Measurements from ENCODE around the gene SRGAP2C. TPM values are rescaled to one million over a fixed set of nuclear protein-coding genes. Genes with fewer than 3 reads are reported as not detected.
"Not testable (repeated sequence)": the region's sequence is repeated elsewhere in the genome, so short reads cannot be mapped to it uniquely, and the experiment has no call there.

The SRGAP2C gene
- total RNA-seq, 6 experiments from 2014 or later, result 3.7 to 7.3 (median 5.4) TPM

DNA sequence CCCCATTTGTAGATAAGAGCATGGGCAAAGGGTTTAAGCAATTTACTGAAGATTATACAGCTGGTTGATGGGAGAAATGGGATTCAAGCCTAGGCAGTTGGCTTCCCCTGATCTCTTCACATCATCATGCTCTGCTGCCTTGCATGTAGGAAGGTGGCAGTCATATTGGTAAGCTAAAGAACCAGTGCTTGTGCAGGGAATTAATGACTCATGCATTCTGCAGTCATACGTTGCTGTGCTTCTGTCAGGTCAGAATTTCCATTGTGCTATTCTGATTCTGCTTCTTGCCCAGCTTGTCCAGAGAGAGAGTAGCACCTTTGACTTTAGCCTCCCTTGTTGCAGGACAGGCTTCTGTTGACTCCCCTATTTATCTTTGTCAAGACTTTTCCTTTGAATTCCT lies 153.2 kb downstream of the SRGAP2C start:
- H3K27ac ChIP-seq; H3K36me3 ChIP-seq; DNase-seq; H3K27me3 ChIP-seq; H3K4me3 ChIP-seq; intact Hi-C loops (cut with DNase I); H3K4me1 ChIP-seq; H3K9me3 ChIP-seq: not testable (repeated sequence)
- no CpG with 5 or more reads among the region's 1 CpG for WGBS (ENCODE audit: insufficient coverage, low coverage, low lambda C conversion rate, missing lambda C conversion rate)
- ATAC-seq, result peak in 1 of 4 donors; percentile 22

DNA sequence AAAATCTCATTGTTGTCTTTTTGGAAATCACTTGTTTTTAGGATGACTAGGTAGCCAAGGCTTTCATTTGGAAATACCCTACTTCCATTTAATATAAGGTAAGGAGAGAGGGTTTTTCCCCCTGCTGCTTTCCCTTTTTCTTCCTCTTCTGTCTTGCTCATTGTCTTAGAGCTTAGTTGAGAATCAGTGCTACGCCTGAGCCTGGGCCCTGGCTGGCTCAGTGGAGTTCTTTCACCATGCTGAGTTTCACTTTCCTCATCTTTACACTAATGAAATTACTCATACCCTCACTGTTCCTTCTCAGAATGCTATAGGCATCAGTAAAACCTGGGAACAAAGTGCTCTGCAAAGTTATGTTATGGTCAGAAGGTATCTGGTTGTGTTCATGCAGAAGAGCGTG lies 154.8 kb downstream of the SRGAP2C start:
- intact Hi-C loops (cut with DNase I); H3K4me3 ChIP-seq; H3K4me1 ChIP-seq; H3K9me3 ChIP-seq; H3K36me3 ChIP-seq; H3K27ac ChIP-seq; DNase-seq; H3K27me3 ChIP-seq: not testable (repeated sequence)
- ATAC-seq, result peak in 2 of 4 donors; percentile 33 to 43
- WGBS (ENCODE audit: insufficient coverage, low coverage, low lambda C conversion rate, missing lambda C conversion rate), result no CpG with 5 or more reads among the region's 2 CpGs

DNA sequence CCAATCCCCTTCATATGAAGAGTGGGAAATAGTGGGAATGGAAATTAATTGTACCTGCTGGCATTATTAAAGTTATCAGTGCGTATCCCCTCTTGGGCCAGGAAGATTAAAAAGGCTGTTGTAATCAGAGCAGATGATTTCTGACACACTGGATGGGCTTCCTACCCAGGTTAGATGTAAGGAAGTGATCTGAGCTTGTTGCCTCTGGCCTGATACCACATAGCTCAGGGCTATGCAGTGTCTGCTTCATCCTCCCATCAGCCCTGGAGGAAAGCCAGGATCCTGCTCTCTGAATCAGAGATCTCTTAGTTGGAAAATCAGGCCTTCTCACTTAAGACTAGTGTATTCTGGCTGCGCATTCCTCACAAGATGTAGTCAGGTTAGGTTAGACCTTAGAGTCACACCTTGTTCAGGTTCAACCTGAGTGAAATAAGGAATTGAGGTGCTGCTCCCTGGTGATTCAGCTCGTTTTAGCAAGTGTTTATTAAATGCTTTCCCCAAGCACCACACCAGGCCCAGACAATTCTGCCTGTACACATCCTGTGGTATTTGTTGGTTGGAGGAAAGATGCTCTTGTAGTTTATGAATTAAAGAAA lies 158.6 kb downstream of the SRGAP2C start:
- no CpG with 5 or more reads among the region's 3 CpGs for WGBS (ENCODE audit: insufficient coverage, low coverage, low lambda C conversion rate, missing lambda C conversion rate)
- intact Hi-C loops (cut with DNase I); H3K4me1 ChIP-seq; H3K27ac ChIP-seq; DNase-seq; H3K36me3 ChIP-seq; ATAC-seq; H3K9me3 ChIP-seq; H3K27me3 ChIP-seq; H3K4me3 ChIP-seq: not testable (repeated sequence)

DNA sequence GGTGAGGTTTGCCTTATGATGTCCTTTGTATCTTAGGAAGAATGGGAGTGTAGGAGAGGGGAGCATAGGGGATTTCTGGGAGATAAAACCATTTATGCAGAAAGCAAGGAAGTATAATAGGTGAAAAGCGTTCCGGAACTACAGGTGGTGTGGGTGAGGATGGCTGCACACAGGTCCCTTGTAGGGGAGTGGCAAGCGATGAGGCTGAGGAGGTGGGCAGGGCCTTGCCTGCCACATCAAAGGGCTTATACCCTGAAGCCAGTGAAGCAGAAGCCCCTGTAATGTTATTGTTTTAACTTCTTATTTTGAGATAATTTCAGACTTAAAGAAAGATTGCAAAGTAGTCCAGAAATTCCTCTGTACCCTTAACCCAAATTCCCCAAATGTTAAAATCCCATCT lies 159.6 kb downstream of the SRGAP2C start:
- H3K4me1 ChIP-seq; H3K4me3 ChIP-seq; intact Hi-C loops (cut with DNase I); H3K36me3 ChIP-seq; H3K27me3 ChIP-seq; DNase-seq; ATAC-seq; H3K27ac ChIP-seq; H3K9me3 ChIP-seq: not testable (repeated sequence)
- no CpG with 5 or more reads among the region's 3 CpGs for whole genome bisulfite sequencing (ENCODE audit: insufficient coverage, low coverage, low lambda C conversion rate, missing lambda C conversion rate)

DNA sequence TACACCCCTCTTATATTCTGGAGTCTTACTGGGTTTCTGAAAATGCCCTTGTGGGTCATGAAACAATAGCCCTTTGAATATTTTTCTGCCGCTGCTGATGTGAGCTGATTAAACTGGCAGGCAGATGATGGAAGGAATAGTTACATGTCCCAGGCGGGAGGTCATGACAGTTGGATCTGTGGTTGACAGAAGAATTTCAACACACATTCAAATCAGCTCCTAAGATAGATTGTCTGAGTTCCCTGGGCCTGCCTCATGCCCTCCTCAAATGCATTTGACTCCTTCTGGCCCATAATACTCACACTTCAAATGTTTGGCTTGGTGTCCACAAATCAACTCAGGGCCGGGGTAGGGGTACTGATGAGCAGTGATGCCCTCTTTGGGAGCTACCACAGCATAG lies 161.9 kb downstream of the SRGAP2C start:
- DNase-seq; H3K4me1 ChIP-seq; H3K9me3 ChIP-seq; H3K36me3 ChIP-seq; H3K4me3 ChIP-seq; H3K27me3 ChIP-seq; intact Hi-C loops (cut with DNase I): not testable (repeated sequence)
- H3K27ac ChIP-seq, result peak overlapping the region in 1 of 3 donors; percentile 21
- peak; percentile 44 to 82 (median 64) for ATAC-seq
- WGBS (ENCODE audit: insufficient coverage, low coverage, low lambda C conversion rate, missing lambda C conversion rate), result 17% methylated on average over 1 of the region's 3 CpGs

DNA sequence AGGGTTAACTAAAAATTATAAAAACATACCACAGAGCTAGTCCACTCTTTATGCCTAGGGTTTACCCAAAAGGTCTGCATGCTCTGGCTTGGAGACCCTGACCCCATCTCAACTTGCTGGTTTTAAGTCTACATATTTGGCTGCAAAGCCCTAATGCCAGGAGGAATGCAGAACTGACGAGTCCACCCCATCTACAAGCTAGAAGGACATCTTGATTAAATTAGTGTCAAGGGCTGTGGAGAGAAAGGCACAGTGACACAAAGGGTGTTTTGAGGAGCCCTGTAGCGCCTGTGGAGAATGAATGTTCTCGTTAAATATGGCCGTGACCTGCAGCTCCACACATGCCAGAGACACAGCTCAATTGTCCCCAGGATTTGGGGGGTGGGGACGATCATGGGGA lies 162.7 kb downstream of the SRGAP2C start:
- intact Hi-C loops (cut with DNase I); ATAC-seq: not testable (repeated sequence)

GRCh38 chr1:121348115-121348514 lies 163.3 kb downstream of the SRGAP2C start:
- no CpG with 5 or more reads among the region's 1 CpG for WGBS (ENCODE audit: insufficient coverage, low coverage, low lambda C conversion rate, missing lambda C conversion rate)
- H3K4me3 ChIP-seq; H3K27me3 ChIP-seq; intact Hi-C loops (cut with DNase I); H3K9me3 ChIP-seq; H3K36me3 ChIP-seq; H3K4me1 ChIP-seq; DNase-seq: not testable (repeated sequence)
- peak overlapping the region in 2 of 3 donors; percentile 57 to 67 for H3K27ac ChIP-seq
- peak; percentile 92 to 99 (median 95) for ATAC-seq

More for the DNA sequence above, 162.7 kb downstream of the SRGAP2C start:
- not testable (repeated sequence) for H3K27ac ChIP-seq, H3K36me3 ChIP-seq, H3K27me3 ChIP-seq, H3K4me1 ChIP-seq, DNase-seq, H3K4me3 ChIP-seq, H3K9me3 ChIP-seq
- WGBS (ENCODE audit: insufficient coverage, low coverage, low lambda C conversion rate, missing lambda C conversion rate), result 83% methylated on average over 2 of the region's 5 CpGs

GRCh38 chr1:121349332-121349967 lies 164.7 kb downstream of the SRGAP2C start:
- DNase-seq; H3K27me3 ChIP-seq; H3K27ac ChIP-seq; H3K36me3 ChIP-seq; H3K4me3 ChIP-seq; intact Hi-C loops (cut with DNase I); H3K4me1 ChIP-seq; ATAC-seq; H3K9me3 ChIP-seq: not testable (repeated sequence)
- no CpG with 5 or more reads among the region's 4 CpGs for WGBS (ENCODE audit: insufficient coverage, low coverage, low lambda C conversion rate, missing lambda C conversion rate)

GRCh38 chr1:121355711-121356420 lies 171.1 kb downstream of the SRGAP2C start:
- H3K4me1 ChIP-seq; H3K27me3 ChIP-seq; H3K9me3 ChIP-seq; intact Hi-C loops (cut with DNase I); H3K4me3 ChIP-seq; H3K27ac ChIP-seq; H3K36me3 ChIP-seq; DNase-seq: not testable (repeated sequence)
- ATAC-seq, result peak; percentile 48 to 70 (median 58)
- WGBS (ENCODE audit: insufficient coverage, low coverage, low lambda C conversion rate, missing lambda C conversion rate), result no CpG with 5 or more reads among the region's 5 CpGs

GRCh38 chr1:121356819-121357218 lies 172.0 kb downstream of the SRGAP2C start:
- intact Hi-C loops (cut with DNase I); H3K4me1 ChIP-seq; H3K27me3 ChIP-seq; H3K27ac ChIP-seq; H3K9me3 ChIP-seq; DNase-seq; H3K36me3 ChIP-seq; H3K4me3 ChIP-seq: not testable (repeated sequence)
- WGBS (ENCODE audit: insufficient coverage, low coverage, low lambda C conversion rate, missing lambda C conversion rate), result no CpG with 5 or more reads among the region's 2 CpGs
- ATAC-seq, result peak in 3 of 4 donors; percentile 34 to 68 (median 61)

DNA sequence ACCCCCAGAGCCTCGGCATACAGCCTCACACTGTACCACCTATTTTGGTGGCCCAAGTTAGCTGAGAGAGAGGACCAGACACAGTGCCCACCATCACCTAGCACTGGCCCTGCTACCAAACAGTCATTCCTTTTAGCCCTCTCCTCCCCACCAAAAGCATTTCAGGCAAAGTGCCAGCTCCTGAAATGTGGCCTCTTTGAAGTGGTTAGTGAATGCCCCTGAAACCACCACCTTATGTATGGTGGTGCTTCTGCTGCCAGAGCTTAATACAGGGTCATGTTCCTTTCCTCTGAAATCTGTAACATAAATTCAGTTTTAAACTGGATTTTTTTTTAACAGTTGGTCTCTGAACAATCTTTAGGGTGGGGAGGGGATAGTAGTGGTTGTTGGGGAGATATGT lies 175.8 kb downstream of the SRGAP2C start:
- intact Hi-C loops (cut with DNase I); H3K27ac ChIP-seq; H3K4me1 ChIP-seq; H3K36me3 ChIP-seq; H3K27me3 ChIP-seq; DNase-seq; H3K9me3 ChIP-seq; H3K4me3 ChIP-seq; ATAC-seq: not testable (repeated sequence)
- no CpG with 5 or more reads among the region's 1 CpG for WGBS (ENCODE audit: insufficient coverage, low coverage, low lambda C conversion rate, missing lambda C conversion rate)

All from right lobe of liver (tissue), 6 donors.